HUES6 (cell line): ENCODE data around the gene IFRD2.

Source experiments
- H3K27ac ChIP-seq: 2 replicates; pipeline ENCODE4 v1.7.0; 2013; ENCODE audit warnings: low read depth, mild to moderate bottlenecking, low read length, inconsistent platforms
- H3K27me3 ChIP-seq: 2 replicates; pipeline ENCODE4 v1.6.1; 2013; ENCODE audit warnings: low read length; ENCODE audit not compliant: control insufficient read depth, insufficient read depth
- H3K36me3 ChIP-seq: 2 replicates; pipeline ENCODE4 v1.6.1; 2013; ENCODE audit warnings: low read length; ENCODE audit not compliant: control insufficient read depth, insufficient read depth
- H3K4me1 ChIP-seq: 2 replicates; pipeline ENCODE4 v1.6.1; 2013; ENCODE audit warnings: low read length; ENCODE audit not compliant: control insufficient read depth, insufficient read depth
- H3K4me3 ChIP-seq: 2 replicates; pipeline ENCODE4 v1.5.1; 2013; ENCODE audit warnings: low read depth, low read length
- H3K9ac ChIP-seq: one replicate; pipeline ENCODE4 v1.6.1; 2013; ENCODE audit warnings: mild to moderate bottlenecking, low read length
- H3K9me3 ChIP-seq: 2 replicates; pipeline ENCODE4 v1.6.1; 2013; ENCODE audit warnings: low read depth, low read length; ENCODE audit not compliant: control insufficient read depth, insufficient read depth

Gene IFRD2

DNA sequence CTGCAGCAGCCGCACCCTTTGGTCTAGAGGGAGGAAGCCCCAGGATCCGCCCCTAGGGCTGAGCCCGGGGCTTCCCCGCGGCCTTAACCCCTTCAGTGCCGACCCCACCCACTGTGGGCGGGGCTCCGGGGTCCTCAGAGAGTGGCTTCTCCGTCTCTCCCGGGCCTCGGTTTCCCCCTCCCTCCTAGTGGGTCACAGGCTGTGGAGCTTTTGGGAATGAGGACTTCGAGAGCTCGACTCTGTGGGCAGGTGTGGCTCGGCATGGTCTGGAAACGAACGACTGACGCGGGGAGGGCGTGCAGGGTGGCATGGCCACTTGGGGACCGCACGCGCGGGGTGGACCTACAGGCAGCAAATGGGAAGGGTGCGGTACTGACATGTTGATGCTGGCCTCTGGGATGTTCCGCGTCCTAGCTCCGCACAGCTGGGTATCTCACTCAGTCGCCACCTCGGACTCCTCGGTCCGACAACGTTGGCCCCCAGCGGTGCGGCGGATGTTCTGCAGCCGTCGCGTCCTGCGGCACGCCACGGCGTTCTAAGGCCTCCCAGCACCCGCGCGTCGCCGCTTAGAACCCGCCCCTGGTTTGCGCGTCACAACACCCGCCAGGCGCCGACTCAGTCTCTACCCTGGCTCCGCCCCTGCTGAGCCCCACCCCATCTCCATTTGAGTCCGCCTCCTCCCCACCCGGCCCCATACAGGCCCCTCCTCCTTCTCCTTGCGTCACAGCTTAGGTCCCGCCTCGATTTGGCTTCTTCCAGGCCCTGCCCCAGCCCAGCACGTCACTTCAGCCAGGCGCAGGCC is 6.8 kb upstream of the IFRD2 start, which contains the start of the genes HYAL3 and NAA80:
TSS of gene HYAL3 (minus strand) at position 570 of the 802 bp plus-strand sequence. CDS start 3,803 bp downstream, outside the sequence.
TSS of gene NAA80 (minus strand) at position 570 of the 802 bp plus-strand sequence. CDS start 1,942 bp downstream, outside the sequence.
- Histone ChIP-seq H3K4me1 (peaks cover 28% of the 10 kb centered on the region), H3K4me3 (peak within 1 kb of the TSS; percentile 78), H3K27me3 (no peaks in the 10 kb centered on the region), H3K36me3 (peaks cover 6% of the 10 kb centered on the region; the same call in 1 of the 2 replicates), H3K27ac (peak within 1 kb of the TSS; percentile 55; the same call in 1 of the 2 replicates), H3K9ac (peak within 1 kb of the TSS; percentile 65), H3K9me3 (no peaks in the 10 kb centered on the region)

DNA sequence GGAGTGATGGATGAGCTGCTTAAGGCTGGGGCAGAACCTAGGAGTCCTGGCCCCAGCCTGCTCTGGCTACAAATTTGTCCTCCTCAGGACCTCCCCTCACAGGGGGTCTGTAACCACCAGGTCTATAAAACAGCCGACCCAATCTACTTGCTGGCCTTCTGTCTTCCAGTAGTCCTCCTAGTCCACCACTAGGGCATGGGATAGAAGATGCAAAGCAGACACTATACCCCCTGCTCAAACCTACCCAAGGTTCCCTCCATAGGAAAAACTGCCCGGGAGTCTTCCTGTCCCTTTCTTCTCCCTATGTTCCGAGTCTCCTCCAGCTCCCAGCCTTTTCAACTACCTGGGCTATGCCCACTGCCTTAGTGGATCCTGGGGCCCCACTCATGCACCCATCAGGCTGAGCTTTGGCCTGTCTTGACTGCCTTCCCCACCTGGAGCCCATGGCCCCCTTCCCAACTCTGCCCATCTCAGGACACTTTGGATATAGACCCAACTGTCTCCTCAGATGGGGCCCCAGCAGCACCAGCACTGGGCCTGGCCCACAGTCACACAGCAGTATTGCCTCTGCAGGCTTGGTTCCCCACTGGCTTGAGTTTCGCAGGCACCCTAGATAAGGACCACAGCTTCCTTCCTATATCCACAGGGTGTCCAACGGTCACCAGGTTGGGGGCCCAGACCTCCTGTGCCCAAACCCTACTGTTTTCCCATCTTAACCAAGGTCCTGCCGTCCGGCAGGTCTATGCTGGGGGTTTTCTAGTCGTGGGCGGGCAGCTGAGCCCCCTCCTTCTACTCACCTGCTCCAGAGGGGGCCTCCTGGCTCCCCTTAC is 5.9 kb upstream of the IFRD2 start:
- peaks cover 25% of the 10 kb centered on the region for H3K4me1 ChIP-seq
- peak overlapping the region; percentile 58 for H3K9ac ChIP-seq
- H3K36me3 ChIP-seq: peaks cover 6% of the 10 kb centered on the region; the same call in 1 of the 2 replicates
- no peaks in the 10 kb centered on the region for H3K9me3 ChIP-seq
- no peak overlapping the region for H3K27ac ChIP-seq
- peak overlapping the region; percentile 78 for H3K4me3 ChIP-seq
- H3K27me3 ChIP-seq: no peaks in the 10 kb centered on the region

DNA sequence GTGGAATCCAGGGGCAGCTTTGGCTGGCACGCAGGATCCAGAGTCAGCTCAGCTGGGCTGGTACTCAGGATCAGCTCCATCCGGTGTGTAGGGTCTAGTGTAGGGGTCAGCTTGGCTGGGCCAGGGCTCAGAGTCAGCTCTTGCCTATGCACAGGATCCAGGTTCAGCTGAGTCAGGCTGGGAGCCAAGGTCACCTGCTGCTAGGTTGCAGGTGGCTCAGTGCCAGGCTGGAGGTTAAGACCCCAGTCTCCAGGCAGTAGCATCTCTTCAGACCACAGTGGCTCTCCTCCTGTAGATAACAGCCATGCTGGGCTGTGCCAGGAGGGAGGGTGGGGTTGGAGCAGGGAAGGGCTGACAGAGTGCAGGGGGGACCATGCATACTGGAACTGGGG is 5.2 kb upstream of the IFRD2 start:
- Histone ChIP-seq H3K27ac (no peak overlapping the region), H3K27me3 (no peaks in the 10 kb centered on the region), H3K9ac (no peak overlapping the region), H3K4me3 (no peak overlapping the region), H3K36me3 (peaks cover 6% of the 10 kb centered on the region; the same call in 1 of the 2 replicates), H3K4me1 (peaks cover 22% of the 10 kb centered on the region), H3K9me3 (no peaks in the 10 kb centered on the region)

DNA sequence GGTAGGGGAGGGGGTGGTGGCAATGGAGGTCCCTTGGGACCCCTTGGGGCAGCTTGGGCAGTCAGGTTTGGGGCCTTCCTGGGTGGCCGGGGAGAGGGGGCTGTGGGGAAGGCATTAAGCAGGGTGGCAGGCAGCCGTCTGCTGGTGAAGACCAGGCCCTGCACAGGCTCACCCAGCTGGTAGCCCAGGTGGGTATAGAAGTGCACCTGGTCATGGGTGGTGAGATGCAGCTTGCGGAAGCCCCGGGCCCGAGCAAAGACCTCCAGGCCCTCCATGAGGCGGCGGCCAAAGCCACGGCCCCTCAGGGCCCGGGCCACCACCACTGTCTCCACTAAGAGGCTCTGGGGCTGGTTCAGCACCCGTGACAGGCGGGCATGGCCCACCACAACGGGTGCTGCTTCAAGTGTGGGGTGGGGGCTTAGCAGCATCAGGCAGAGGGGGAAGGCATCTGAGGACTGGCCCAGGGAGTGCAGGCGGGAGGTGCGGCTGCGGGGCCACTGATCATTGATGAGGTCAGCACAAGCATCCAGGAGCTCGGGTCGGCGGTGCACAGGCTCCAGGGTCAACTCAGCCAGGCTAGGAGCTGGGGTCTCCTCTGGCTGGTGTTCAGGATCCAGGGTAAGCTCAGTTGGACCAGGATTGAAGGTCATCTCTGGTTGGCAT is 4.6 kb upstream of the IFRD2 start:
- H3K9ac ChIP-seq: no peak overlapping the region
- H3K27ac ChIP-seq: no peak overlapping the region
- peaks cover 21% of the 10 kb centered on the region for H3K4me1 ChIP-seq
- peaks cover 6% of the 10 kb centered on the region; the same call in 1 of the 2 replicates for H3K36me3 ChIP-seq
- H3K4me3 ChIP-seq: no peak overlapping the region
- H3K9me3 ChIP-seq: no peaks in the 10 kb centered on the region
- H3K27me3 ChIP-seq: no peaks in the 10 kb centered on the region

DNA sequence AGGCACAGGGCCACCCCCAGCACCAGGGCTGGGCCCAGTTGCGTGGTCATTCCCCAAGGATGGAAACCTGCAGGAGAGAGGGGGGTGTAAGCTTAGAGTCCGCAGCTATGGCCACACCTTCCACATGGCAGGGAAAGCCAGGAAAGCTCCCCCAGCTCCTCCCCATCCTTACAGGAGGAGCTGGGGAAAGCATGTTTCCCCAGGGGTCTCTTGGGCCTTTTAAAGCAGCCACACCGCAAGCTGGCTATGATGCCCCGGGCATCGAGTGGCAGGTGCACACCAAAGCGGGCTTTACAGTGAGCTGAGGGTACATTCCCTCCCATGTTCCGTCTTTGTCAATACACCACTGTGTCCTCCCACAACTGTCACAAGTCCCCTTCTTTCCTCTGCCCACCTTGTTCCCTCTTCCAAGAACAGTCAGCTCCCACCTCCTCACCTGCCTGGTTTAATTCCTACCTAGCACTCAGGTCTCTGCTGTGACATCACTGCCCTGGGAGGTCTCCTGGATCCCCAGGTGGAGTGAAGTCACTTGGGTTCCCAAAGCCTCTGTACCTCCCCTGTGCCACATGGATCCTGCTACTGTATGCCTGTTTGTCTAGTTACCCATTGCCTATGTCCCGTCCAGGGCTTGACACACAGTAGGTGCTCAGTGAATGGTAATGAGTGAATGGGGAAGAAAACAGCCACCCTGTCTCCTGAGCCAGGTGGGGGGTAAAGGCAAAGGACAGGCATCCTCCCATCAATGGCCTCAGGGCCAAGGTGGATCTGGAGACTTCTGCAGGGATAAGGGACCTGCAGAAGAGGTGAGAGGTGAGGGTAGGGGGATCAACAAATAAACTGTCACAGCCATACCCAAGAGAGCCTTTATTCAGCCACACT is 3.6 kb upstream of the IFRD2 start:
- no peak overlapping the region for H3K27ac ChIP-seq
- H3K27me3 ChIP-seq: no peaks in the 10 kb centered on the region
- no peak overlapping the region for H3K9ac ChIP-seq
- H3K36me3 ChIP-seq: peaks cover 6% of the 10 kb centered on the region; the same call in 1 of the 2 replicates
- no peak overlapping the region for H3K4me3 ChIP-seq
- no peaks in the 10 kb centered on the region for H3K9me3 ChIP-seq
- H3K4me1 ChIP-seq: peaks cover 21% of the 10 kb centered on the region

DNA sequence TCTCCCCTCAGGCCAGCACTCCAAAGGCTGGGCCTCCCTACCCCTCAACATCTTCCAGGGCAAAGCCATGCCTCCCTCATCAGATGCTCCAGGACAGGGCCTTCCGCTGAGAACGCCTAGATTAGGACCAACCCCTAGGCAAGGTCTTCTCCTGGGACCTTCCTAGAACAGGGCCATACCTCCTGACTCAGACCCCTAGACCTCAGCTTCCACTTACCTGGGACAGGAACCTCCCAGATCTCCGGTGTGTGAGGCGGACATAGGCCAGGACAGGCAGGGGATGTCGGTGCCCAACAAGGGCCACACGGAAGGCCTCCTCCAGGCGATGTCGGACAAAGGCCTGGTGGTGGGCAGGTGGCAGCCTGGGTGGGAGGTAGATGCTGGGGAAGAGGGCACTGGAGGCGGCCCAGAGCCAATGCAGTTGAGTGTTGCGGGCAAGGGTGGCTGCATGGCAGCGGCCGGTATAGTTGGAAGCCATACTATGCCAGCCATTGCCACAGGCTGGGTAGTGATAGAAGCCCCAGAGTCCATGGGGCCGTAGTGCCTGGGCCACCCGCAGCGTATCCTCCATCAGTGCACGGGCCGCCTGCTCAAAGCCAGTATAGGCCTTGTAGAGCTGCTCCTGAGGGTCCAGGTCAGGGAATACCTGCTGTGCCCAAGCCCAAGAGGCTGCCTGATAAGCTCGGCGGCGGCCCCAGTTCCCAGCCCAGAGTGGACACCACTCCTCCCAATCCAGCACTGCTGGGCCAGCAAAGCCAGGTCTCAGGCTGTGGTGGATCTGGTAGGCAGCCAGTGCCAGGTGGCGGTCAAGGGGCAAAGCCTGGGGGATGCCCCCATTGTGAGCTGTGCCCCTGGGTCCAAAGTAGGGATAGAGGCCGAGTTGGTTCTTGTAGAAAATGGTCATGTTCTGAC is 2.5 kb upstream of the IFRD2 start:
- H3K27me3 ChIP-seq: no peaks in the 10 kb centered on the region
- no peak overlapping the region for H3K9ac ChIP-seq
- H3K36me3 ChIP-seq: peaks cover 15% of the 10 kb centered on the region
- no peaks in the 10 kb centered on the region for H3K9me3 ChIP-seq
- no peak overlapping the region for H3K27ac ChIP-seq
- peaks cover 12% of the 10 kb centered on the region for H3K4me1 ChIP-seq
- no peak overlapping the region for H3K4me3 ChIP-seq

DNA sequence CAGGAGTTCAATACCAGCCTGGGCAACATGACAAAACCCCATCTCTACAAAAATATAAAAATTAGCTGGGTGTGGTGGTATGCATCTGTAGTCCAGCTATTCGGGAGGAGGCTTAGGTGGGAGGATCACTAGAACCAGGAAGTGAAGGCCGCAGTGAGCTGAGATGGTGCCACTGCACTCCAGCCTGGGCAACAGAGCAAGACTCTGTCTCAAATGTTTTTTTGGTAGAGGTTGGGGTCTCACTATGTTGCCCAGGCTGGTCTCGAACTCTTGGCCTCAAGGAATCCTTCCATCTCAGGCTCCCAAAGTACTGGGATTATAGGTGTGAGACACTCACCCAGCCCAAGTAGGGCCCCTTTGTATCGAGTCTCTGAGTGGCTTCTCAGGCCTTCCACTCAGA is 1.9 kb upstream of the IFRD2 start:
- Histone ChIP-seq H3K4me3 (no peak overlapping the region), H3K36me3 (peaks cover 22% of the 10 kb centered on the region), H3K9me3 (no peaks in the 10 kb centered on the region), H3K9ac (no peak overlapping the region), H3K27ac (no peak overlapping the region), H3K4me1 (peaks cover 10% of the 10 kb centered on the region), H3K27me3 (no peaks in the 10 kb centered on the region)

DNA sequence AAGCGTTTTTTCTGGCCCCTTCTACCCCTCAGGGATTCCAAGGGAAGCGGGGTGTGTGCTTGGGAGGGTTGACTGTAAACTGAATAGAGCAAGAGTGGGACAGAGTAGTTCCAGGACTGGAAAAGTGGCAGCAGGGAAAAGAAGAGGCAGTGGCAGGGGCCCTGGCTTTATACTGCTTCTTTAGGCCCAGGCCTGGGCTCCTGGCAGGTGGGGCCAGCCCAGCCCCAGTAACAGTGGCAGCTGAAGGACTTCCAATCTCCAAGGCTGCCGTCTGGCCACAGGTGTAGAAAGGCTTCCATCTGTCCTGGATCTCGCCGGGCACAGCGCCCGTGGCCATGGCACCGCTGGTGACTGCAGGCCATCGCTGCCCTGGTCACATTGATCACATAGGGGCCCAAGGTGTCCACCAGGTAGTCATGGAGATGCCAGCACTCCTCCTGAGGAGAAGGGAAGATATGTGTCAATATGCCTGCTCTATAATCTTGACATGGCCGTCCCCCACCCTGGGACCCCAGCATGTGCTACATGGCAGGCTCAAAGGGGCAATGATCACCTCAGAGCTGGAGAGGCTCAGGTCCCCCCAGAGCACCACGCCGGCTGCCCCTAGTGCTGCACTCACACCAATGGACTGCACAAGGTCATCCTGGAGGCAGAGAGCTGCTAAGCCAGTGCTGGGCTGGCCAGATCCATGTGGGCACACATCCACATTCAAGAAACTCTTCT is 1.0 kb upstream of the IFRD2 start:
- H3K9me3 ChIP-seq: no peaks in the 10 kb centered on the region
- no peak overlapping the region for H3K27ac ChIP-seq
- H3K27me3 ChIP-seq: no peaks in the 10 kb centered on the region
- no peak overlapping the region for H3K9ac ChIP-seq
- H3K36me3 ChIP-seq: peaks cover 31% of the 10 kb centered on the region
- H3K4me1 ChIP-seq: peaks cover 7% of the 10 kb centered on the region
- H3K4me3 ChIP-seq: peak overlapping the region; percentile 43; the same call in 1 of the 2 replicates

DNA sequence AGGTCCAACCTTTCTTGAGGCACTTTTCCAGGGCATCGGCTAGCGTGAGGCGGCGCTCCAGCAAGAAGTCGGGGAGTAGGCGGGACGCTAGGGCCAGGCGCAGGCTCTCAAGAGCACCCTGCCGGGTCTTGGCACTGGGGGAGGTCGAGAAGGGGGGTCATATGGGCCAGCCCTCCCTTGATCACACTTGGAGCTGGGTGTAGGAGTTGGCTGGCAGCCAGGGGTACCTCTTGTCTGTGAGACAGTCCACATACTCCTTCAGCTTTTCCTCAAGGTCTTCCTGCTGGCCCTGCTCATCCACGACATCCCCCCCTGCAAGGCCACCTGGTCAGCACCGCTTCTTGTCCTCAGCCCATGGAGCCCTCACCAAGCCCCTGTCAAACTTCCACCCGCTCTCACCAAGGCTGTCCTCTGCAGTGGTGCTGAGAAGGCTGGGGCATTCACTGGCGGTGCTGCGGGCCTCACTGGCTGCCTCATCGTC is 2.0 kb downstream of the IFRD2 start:
- H3K36me3 ChIP-seq: peaks cover 45% of the 10 kb centered on the region
- no peak overlapping the region for H3K9ac ChIP-seq
- no peak overlapping the region for H3K27ac ChIP-seq

More for the DNA sequence above, 2.0 kb downstream of the IFRD2 start:
- Histone ChIP-seq H3K4me1 (peaks cover 4% of the 10 kb centered on the region), H3K4me3 (no peak overlapping the region), H3K27me3 (no peaks in the 10 kb centered on the region), H3K9me3 (no peaks in the 10 kb centered on the region)
